Neural progenitor cell (in vitro differentiated cells): Measurements from ENCODE around the gene MZF1. TPM values are rescaled to one million over a fixed set of nuclear protein-coding genes. Genes with fewer than 3 reads are reported as not detected.

Experiments used
- DNase-seq: peaks from one replicate; pipeline ENCODE4 v3.0.0-alpha.2; 2016; ENCODE audit warnings: low spot score
- H2AFZ ChIP-seq: fragments of 200-600 bp; sonication (generic); replicated peaks from 2 replicates; pipeline ENCODE4 v1.6.1; 2016; ENCODE audit warnings: antibody characterized with exemption
- H3F3A ChIP-seq: fragments of 200-600 bp; sonication (generic); 2 replicates; pipeline ENCODE4 v1.6.1; 2016; ENCODE audit warnings: antibody characterized with exemption, low read depth
- H3K27ac ChIP-seq: fragments of 200-600 bp; sonication (generic); 2 replicates; pipeline ENCODE4 v1.5.1; 2016; ENCODE audit warnings: mild to moderate bottlenecking
- H3K27me3 ChIP-seq: fragments of 200-600 bp; sonication (generic); 2 replicates; pipeline ENCODE4 v1.6.1; 2016; ENCODE audit warnings: mild to moderate bottlenecking, moderate library complexity
- H3K36me3 ChIP-seq: fragments of 200-600 bp; sonication (generic); 2 replicates; pipeline ENCODE4 v1.5.1; 2016
- H3K4me1 ChIP-seq: fragments of 200-600 bp; sonication (generic); 2 replicates; pipeline ENCODE4 v1.6.1; 2016; ENCODE audit warnings: mixed run types
- H3K4me2 ChIP-seq: fragments of 200-600 bp; sonication (generic); 2 replicates; pipeline ENCODE4 v1.6.1; 2016
- H3K4me3 ChIP-seq: fragments of 200-600 bp; sonication (generic); 2 replicates; pipeline ENCODE4 v1.5.1; 2016
- H3K79me2 ChIP-seq: fragments of 200-600 bp; sonication (generic); 2 replicates; pipeline ENCODE4 v1.6.1; 2016; ENCODE audit warnings: low read depth
- H3K9ac ChIP-seq: fragments of 200-600 bp; sonication (generic); 2 replicates; pipeline ENCODE4 v1.6.1; 2016
- H3K9me3 ChIP-seq: fragments of 200-600 bp; sonication (generic); 2 replicates; pipeline ENCODE4 v1.5.1; 2016; ENCODE audit warnings: low read depth
- H4K20me1 ChIP-seq: fragments of 200-600 bp; sonication (generic); 2 replicates; pipeline ENCODE4 v1.6.1; 2016; ENCODE audit warnings: low read depth
- H3K27ac Mint-ChIP-seq: 3 replicates; pipeline ENCODE4 v1.8.0; 2021; ENCODE audit warnings: mixed read lengths
- H3K27me3 Mint-ChIP-seq: 2 replicates; pipeline ENCODE4 v1.8.0; 2022; ENCODE audit warnings: low read depth, mild to moderate bottlenecking, inconsistent platforms, moderate library complexity, mixed read lengths; ENCODE audit not compliant: insufficient read depth
- H3K36me3 Mint-ChIP-seq: 3 replicates; pipeline ENCODE4 v1.8.0; 2021; ENCODE audit warnings: mixed read lengths
- H3K4me1 Mint-ChIP-seq: 3 replicates; pipeline ENCODE4 v1.8.0; 2021; ENCODE audit warnings: mixed read lengths
- H3K4me3 Mint-ChIP-seq: 3 replicates; pipeline ENCODE4 v1.8.0; 2021; ENCODE audit warnings: mild to moderate bottlenecking, moderate library complexity, mixed read lengths
- H3K9me3 Mint-ChIP-seq: 3 replicates; pipeline ENCODE4 v1.8.0; 2020; ENCODE audit warnings: mixed read lengths
- EZH2 ChIP-seq: fragments of 200-600 bp; sonication (generic); IDR thresholded peaks from 2 replicates; pipeline ENCODE4 v1.6.1; 2017; ENCODE audit warnings: antibody characterized with exemption, mild to moderate bottlenecking, moderate library complexity
- EZH2phosphoT487 ChIP-seq: fragments of 200-600 bp; sonication (generic); IDR thresholded peaks from 2 replicates; pipeline ENCODE4 v1.6.1; 2017; ENCODE audit warnings: antibody characterized with exemption
- total RNA-seq: library from RNA; depleted of rRNA; stranded (reverse); fragments of >200 nt; gene quantifications from 2 replicates; pipeline ENCODE4 v1.2.3, GENCODE V29; 2015; ENCODE audit warnings: low replicate concordance
- TF ChIP-seq, protein P1 (sequence below): fragments of 200-600 bp; sonication (generic); IDR thresholded peaks from 2 replicates; pipeline ENCODE4 v1.5.1; 2017; ENCODE audit warnings: antibody characterized with exemption, mild to moderate bottlenecking

The MZF1 gene
- total RNA-seq, 1 donor from 2014 or later = 8.4 TPM

DNA sequence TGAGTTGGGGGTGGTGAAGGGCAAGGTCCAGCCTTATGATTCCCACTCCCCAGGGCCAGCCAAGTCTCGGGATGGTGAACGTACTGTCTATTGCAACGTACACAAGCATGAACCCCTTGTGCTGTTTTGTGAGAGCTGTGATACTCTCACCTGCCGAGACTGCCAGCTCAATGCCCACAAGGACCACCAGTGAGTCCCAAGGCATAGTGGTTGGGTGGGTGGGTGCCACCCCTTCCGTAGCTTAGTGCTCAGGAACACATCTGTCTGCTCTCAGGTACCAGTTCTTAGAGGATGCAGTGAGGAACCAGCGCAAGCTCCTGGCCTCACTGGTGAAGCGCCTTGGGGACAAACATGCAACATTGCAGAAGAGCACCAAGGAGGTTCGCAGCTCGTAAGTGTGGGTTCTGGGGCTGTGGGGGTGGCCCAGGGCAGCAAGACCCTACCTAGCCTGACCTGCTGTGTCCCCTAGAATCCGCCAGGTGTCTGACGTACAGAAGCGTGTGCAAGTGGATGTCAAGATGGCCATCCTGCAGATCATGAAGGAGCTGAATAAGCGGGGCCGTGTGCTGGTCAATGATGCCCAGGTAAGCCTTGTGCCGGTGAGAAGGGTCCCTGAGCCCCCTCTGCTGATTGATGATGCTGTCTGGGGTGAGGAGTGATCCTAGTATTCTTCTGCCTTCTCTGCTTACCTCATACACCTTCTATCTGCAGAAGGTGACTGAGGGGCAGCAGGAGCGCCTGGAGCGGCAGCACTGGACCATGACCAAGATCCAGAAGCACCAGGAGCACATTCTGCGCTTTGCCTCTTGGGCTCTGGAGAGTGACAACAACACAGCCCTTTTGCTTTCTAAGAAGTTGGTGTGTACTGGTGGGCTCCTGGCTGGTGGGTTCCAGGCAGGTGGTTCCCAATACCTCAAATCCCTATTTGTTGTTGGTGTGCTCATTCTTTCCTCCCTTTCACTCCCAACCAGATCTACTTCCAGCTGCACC, 25.5 kb downstream of the MZF1 start:
- TF ChIP-seq, protein P1, sequence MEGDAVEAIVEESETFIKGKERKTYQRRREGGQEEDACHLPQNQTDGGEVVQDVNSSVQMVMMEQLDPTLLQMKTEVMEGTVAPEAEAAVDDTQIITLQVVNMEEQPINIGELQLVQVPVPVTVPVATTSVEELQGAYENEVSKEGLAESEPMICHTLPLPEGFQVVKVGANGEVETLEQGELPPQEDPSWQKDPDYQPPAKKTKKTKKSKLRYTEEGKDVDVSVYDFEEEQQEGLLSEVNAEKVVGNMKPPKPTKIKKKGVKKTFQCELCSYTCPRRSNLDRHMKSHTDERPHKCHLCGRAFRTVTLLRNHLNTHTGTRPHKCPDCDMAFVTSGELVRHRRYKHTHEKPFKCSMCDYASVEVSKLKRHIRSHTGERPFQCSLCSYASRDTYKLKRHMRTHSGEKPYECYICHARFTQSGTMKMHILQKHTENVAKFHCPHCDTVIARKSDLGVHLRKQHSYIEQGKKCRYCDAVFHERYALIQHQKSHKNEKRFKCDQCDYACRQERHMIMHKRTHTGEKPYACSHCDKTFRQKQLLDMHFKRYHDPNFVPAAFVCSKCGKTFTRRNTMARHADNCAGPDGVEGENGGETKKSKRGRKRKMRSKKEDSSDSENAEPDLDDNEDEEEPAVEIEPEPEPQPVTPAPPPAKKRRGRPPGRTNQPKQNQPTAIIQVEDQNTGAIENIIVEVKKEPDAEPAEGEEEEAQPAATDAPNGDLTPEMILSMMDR = no peak
- TF ChIP-seq EZH2 = no peak
- no peak for TF ChIP-seq EZH2phosphoT487
- Histone ChIP-seq H3K4me2 (no peak overlapping the region), H3K79me2 (peaks cover 54% of the 10 kb centered on the region), H3K27ac (no peak overlapping the region), H3K4me3 (no peak overlapping the region), H2AFZ (no peak overlapping the region), H4K20me1 (peaks cover 69% of the 10 kb centered on the region), H3K27me3 (peaks cover 5% of the 10 kb centered on the region), H3K9me3 (no peaks in the 10 kb centered on the region), H3F3A (peaks cover 81% of the 10 kb centered on the region), H3K36me3 (no peaks in the 10 kb centered on the region), H3K4me1 (peaks cover 12% of the 10 kb centered on the region), H3K9ac (no peak overlapping the region)
- no peak overlapping the region for H3K4me3 Mint-ChIP-seq
- H3K9me3 Mint-ChIP-seq = no peaks in the 10 kb centered on the region
- H3K4me1 Mint-ChIP-seq = peaks cover 23% of the 10 kb centered on the region
- H3K36me3 Mint-ChIP-seq = peaks cover 36% of the 10 kb centered on the region
- H3K27ac Mint-ChIP-seq = no peak overlapping the region
- H3K27me3 Mint-ChIP-seq = peaks cover 20% of the 10 kb centered on the region
- DNase-seq = no peak

DNA sequence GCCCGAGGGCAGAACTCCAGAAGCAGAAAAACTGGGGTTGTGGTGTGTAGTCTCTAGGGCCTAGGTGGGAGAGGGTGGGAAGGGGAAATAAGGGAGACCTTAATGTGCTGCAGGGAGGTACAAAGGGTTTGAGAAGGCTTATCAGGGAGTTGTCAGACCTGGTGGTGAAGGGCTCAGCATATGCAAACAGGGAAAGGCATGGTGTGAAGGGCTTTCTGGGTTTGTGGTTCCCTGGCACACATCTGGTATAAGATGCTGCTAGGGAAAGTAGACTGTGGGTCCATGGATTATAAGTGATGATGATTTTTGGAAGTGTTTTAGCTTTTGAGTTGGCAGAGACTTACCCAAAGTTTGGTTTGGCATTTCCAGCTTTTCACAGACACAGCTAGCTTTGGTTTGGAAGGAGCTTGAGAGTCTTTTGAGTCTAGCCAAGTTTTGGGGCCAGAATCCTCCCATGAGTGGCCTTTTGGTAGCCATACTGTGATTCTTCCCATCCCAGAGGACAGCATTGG, 27.1 kb downstream of the MZF1 start:
- H3K27ac ChIP-seq = no peak overlapping the region
- no peaks in the 10 kb centered on the region for H3K36me3 ChIP-seq
- no peak for DNase-seq

DNA sequence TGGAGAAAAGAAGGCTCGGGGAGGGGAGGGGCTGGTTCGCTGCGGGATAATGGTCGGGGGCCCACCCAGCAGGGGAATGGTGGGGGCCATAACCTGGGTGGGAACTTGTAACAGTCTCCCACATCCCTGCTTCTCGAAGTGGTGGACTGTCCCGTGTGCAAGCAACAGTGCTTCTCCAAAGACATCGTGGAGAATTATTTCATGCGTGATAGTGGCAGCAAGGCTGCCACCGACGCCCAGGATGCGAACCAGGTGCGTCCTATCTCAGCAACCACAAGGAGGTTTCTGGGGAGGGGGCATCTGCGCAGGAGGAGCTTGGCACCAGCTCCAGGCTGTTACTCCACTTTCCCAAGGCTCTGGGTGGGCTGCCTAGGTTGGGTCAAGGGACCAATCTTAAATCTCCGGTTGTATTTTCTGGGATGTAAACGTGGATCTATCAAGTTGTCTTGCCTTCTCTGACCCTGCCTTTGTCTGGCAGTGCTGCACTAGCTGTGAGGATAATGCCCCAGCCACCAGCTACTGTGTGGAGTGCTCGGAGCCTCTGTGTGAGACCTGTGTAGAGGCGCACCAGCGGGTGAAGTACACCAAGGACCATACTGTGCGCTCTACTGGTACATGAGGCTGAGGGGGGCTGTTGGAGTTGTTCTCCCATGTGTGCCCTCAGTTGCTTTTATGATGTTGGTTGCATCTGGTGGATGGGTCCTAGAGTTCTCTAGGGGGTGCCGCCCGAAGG, 27.7 kb downstream of the MZF1 start:
- Histone ChIP-seq H3F3A (peaks cover 59% of the 10 kb centered on the region), H3K4me3 (peak overlapping the region; percentile 99), H3K27me3 (peaks cover 26% of the 10 kb centered on the region), H3K36me3 (no peaks in the 10 kb centered on the region), H3K4me2 (peak overlapping the region; percentile 99), H3K27ac (no peak overlapping the region), H3K9ac (peak overlapping the region; percentile 91), H3K4me1 (peaks cover 12% of the 10 kb centered on the region), H3K79me2 (peaks cover 51% of the 10 kb centered on the region), H2AFZ (no peak overlapping the region), H3K9me3 (no peaks in the 10 kb centered on the region), H4K20me1 (peaks cover 58% of the 10 kb centered on the region)
- Mint-ChIP-seq H3K4me3 (peak overlapping the region; percentile 99), H3K27ac (peak overlapping the region; percentile 69), H3K4me1 (peaks cover 21% of the 10 kb centered on the region), H3K36me3 (peaks cover 29% of the 10 kb centered on the region), H3K9me3 (no peaks in the 10 kb centered on the region), H3K27me3 (peaks cover 20% of the 10 kb centered on the region)
- TF ChIP-seq EZH2 = no peak
- TF ChIP-seq EZH2phosphoT487 = no peak
- TF ChIP-seq, protein P1 = no peak
- DNase-seq = peak; percentile 42

More for the DNA sequence above, 27.1 kb downstream of the MZF1 start:
- Histone ChIP-seq H3K4me2 (peak overlapping the region; percentile 99), H4K20me1 (peaks cover 64% of the 10 kb centered on the region), H2AFZ (no peak overlapping the region), H3K9ac (peak overlapping the region; percentile 91), H3K79me2 (peaks cover 51% of the 10 kb centered on the region), H3K27me3 (peaks cover 20% of the 10 kb centered on the region), H3K9me3 (no peaks in the 10 kb centered on the region), H3F3A (peaks cover 65% of the 10 kb centered on the region), H3K4me1 (peaks cover 12% of the 10 kb centered on the region), H3K4me3 (peak overlapping the region; percentile 99)
- Mint-ChIP-seq H3K9me3 (no peaks in the 10 kb centered on the region), H3K27me3 (peaks cover 20% of the 10 kb centered on the region), H3K36me3 (peaks cover 31% of the 10 kb centered on the region), H3K4me3 (peak overlapping the region; percentile 99), H3K4me1 (peaks cover 21% of the 10 kb centered on the region), H3K27ac (peak overlapping the region; percentile 29)
- TF ChIP-seq EZH2phosphoT487 (no peak), EZH2 (no peak)
- TF ChIP-seq, protein P1 = no peak
